Measurements from ENCODE around the gene ANKRD33B.
"Not testable (repeated sequence)": the region's sequence is repeated elsewhere in the genome, so short reads cannot be mapped to it uniquely, and the experiment has no call there.

The ANKRD33B gene

GRCh38 chr5:10595293-10595671 lies 31.4 kb downstream of the ANKRD33B start:
- no peak for DNase-seq (ENCODE audit: low spot score)

DNA sequence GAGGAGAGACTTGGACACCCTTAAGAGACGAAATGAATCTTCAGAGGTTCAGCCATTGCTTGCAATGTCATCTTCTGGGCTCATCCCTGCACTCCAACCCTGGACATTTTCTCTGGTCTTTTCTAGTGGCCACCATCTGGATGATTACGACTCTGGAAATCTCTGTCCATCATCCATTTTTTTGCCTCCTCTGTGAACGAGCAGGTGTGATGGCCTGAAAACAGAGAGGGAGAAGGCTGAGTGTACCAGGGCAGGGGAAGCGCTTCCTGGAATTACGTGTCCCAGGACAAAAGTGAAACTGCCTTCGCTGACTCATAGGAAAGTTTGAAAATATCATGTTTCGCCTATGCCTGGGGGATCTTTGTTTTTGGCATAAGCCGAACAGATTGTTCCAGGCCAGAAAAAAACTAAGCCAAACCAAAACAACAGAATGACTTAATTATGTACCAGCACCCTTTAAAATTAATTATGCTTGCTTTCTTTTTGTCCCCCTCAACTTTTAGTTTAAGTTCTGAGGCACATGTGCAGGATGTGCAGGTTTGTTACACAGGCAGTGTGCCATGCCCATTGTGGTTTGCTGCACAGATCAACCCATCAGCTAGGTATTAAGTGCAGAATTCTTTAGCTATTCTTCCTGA lies 31.9 kb downstream of the ANKRD33B start:
- no peak for DNase-seq (ENCODE audit: low spot score)

GRCh38 chr5:10596310-10596703 lies 32.4 kb downstream of the ANKRD33B start:
- DNase-seq (ENCODE audit: low spot score) = no peak

DNA sequence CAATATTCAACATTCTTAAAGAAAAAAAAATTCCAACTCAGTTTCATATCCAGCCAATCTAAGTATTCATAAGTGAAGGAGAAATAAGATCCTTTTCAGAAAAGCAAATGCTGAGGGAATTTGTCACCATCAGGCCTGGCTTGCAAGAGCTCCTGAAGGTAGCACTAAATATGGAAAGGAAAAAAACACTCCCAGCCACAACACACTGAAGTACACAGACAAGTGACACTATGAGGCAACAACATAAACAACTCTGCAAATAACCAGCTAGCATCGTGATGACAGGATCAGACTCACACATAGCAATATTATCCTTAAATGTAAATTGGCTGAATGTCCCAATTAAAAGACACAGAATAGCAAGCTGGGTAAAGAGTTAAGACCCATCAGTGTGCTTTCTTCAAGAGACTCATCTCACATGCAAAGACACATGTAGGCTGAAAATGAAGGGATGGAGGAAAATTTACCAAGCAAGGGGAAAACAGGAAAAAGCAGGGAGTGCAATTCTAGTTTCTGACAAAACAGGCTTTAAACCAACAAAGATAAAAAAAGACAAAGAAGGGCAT lies 33.1 kb downstream of the ANKRD33B start:
- no peak for DNase-seq (ENCODE audit: low spot score)

GRCh38 chr5:10599113-10599512 lies 35.2 kb downstream of the ANKRD33B start:
- no peak for DNase-seq (ENCODE audit: low spot score)

DNA sequence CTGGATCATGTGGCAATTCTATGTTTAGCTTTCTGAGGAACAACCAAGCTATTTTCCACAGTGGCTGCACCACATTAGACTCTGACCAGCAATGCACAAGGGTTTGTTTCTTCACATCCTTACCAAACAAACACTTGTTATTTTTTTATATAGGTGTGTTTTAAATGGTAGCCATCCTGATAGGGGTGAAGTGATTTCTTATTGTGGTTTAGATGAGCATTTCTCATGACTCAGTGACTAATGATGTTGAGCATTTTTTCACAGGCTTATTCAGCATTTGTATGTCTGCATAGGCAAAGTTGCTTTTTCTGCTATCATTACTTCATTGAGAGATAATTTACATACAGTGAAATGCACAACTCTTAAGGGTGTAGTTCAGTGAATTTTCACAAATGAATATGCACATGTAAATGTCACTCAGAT lies 36.0 kb downstream of the ANKRD33B start:
- no peak for DNase-seq (ENCODE audit: low spot score)

DNA sequence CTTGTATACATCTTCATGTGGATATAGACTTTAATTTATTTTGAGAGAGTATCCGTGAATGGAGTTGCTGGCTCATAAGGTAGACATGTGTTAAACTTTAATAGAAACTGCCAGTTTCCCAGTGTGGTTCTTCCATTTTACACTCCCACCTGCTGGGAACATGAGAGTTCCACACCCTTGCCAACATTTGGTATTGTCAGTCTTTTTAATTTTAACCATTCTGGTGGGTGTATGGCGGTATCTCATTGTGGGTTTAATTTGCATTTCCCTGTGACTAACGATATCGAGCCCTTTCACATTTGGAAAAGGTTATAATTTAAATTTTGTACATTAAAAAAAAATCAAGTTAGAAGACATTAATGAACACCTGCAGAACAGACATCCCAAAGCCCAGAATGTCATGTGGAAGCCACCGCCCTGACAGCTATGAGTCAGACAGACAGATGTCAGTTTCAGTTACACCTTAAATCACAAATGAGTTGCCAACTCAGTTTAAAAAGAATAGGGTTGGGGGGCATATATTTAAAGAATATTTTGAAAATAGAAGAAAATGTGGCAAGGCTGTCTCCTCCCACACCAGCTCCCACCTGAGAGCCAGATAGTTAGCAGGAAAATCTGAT lies 36.9 kb downstream of the ANKRD33B start:
- no peak for DNase-seq (ENCODE audit: low spot score)

DNA sequence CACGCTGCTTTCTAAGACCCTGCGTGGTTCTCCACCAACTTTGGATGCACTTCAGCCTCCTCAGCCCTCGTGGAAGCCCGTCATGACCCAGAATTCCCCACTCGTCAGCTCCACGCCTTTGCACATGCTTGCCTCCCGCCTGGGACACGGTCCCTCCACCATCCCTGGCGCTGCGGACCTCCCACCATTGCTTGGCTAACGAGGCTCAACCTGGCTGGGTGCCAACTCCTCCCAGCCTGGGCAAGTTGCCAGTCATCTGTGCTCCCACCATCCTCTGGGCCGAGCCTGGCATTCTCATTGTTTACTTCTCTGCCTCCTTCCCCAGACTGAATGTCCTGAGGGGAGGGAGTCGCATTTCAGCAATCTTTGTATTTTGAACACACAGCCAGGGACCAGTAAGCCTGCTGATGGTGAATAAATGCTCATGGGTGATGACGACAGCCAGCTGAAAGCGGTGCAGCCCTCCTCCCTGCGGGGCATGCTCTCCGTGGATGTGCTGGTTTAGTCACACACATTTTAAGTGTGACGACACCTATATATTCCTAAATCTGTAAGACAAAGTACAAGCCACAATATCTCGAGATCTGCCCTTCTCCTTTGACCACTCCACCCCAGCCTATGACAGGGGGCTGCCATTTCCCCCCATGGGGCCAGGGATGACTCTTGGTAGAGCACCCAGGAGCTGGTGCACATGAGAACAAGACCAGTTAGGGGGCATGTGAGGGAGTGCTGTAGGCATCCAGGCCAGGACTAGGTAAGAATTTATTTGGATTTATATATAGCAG lies 37.6 kb downstream of the ANKRD33B start:
- peak; percentile 27 for DNase-seq (ENCODE audit: low spot score)

GRCh38 chr5:10602031-10602806 lies 38.3 kb downstream of the ANKRD33B start:
- no peak for DNase-seq (ENCODE audit: low spot score)

DNA sequence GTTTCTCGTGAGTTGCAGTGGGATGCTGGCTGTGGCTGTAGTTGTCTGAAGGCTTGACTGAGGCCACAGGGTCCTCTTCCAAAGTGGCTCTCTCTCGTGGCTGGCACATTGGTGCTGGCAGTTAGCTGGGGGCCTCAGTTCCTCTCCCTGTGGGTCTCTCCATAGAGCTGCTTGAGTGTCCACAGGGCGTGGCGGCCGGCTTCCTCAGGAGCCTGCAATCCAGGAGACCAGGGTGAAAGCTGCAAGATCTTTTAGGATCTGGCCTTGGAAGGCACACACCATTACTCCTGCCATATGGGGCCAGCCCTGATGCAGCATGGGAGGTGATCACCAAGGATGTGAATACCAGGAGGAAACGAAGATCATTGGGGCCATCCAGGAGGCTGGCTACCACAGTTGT lies 41.1 kb downstream of the ANKRD33B start:
- DNase-seq (ENCODE audit: low spot score) = no peak

DNA sequence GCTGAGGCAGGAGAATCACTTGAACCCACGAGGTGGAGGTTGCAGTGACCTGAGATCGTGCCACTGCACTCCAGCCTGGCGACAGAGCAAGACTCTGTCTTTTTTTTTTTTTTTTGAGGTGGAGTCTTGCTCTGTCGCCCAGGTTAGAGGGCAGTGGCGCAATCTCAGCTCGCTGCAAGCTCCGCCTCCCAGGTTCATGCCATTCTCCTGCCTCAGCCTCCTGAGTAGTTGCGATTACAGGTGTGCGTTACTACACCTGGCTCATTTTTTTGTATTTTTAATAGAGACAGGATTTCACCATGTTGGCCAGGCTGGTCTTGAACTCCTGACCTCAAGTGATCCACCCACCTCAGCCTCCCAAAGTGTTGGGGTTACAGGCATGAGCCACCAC lies 42.8 kb downstream of the ANKRD33B start:
- DNase-seq (ENCODE audit: low spot score) = not testable (repeated sequence)

DNA sequence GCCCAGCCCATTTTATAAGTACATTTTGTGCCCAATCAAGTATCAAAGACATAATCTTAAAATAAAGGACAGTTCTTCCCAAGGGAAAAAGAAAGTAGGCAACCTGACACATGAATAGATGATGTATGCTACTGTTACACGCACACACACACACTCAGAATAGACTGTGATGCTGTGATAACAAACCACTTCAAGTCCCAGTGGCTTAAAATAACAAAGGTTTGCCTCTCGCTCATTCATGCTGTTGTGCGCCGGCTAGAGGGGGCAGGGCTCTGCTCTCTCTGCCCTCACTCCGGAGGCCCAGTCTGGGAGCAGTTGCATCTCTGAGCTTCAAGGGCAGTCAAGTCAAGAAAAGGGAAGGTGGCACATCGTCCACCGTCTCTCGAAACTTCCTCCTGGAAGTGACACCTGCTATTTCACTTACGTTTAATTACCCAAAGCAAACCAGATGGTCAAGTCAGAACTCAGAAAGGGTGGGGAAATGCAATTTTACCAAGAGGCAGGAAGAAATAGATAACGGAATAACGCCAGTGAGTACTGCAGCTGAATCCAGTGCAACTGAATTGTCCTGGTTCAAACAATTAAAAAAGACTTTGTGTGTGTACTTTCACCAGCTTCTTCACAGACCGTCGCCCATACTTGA lies 43.3 kb downstream of the ANKRD33B start:
- DNase-seq (ENCODE audit: low spot score) = no peak

DNA sequence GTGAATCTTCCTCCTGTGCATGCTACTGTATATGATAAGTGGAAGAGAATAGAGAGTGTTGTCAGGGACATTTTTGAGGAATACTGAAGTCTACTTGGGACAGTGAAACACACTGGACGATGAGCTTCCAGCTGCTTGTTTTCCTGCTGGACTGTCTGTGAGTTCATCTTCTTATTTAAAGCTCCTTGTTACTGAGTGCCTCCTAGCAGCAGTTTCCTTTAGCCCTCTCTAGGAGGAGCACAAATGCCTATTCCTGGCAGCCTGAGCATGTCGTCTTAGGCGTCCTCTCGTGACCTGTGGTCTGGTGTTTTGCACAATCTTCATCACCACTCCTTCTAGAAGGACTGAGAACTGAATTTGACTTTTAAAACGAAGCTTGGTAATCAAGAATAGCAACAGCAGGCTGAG lies 43.8 kb downstream of the ANKRD33B start:
- no peak for DNase-seq (ENCODE audit: low spot score)

- DNase-seq (ENCODE audit: low spot score) = not testable (repeated sequence)
Observed at GRCh38 chr5:10608081-10608480, 44.2 kb downstream of the ANKRD33B start.

- no peak for DNase-seq (ENCODE audit: low spot score)
Observed at GRCh38 chr5:10610058-10610457, 46.2 kb downstream of the ANKRD33B start.

DNA sequence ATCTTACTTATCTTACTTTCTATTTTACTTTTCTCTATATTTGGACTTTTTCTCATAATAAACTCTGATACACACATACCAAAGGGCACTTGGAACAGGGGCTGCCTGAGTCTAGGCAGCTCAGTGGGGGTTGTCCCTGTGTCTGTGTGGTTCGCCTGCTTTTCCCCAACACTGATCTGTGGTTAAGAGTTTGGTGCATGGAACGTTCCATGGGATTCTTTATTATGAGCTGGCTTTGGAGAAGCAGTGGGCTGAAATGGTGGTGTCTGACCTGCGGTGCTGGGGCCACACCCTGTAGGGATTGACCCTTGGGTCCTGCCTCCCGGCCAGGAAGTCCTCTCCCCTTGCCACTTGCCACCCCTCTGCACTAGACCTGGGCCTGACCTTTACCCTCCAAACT lies 47.4 kb downstream of the ANKRD33B start:
- DNase-seq (ENCODE audit: low spot score) = no peak

DNA sequence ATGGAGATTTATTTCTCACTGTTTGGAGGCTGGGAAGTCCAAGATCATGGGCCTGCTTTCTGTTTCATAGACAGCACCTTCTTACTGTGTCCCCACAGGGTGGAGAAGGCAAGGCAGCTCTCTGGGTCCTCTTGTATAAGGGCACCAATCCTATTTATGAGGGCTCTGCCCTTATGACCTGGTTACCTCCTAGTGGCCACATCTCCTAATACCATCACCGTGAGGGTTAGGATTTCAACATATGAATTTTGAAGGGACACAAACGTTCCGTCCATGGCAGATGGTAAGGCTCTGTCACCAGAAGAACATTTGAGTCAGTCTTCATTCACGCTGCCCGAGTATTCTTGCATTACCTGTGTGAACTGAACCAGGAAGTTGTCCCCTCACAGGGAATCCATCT lies 48.4 kb downstream of the ANKRD33B start:
- DNase-seq (ENCODE audit: low spot score) = no peak

GRCh38 chr5:10615693-10616092 lies 51.8 kb downstream of the ANKRD33B start:
- DNase-seq (ENCODE audit: low spot score) = no peak

DNA sequence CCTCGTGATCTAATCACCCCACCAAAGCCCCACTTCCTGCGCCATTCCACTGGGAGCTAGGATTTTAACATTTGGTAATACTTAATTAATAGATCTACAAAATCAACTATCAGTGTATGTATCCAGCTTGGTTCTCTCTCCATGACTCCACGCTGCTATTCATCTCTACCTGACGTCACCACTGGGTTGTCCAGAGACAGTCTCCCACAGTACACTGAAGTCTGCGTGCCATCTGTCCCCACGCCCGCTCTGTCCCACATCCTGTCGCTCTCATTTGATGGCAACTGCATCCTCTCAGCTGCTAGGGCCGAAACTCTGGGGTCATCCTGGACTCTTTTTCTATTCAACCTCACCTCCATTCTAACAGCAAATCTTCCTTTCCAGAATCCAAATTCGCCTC lies 53.2 kb downstream of the ANKRD33B start:
- no peak for DNase-seq (ENCODE audit: low spot score)

DNA sequence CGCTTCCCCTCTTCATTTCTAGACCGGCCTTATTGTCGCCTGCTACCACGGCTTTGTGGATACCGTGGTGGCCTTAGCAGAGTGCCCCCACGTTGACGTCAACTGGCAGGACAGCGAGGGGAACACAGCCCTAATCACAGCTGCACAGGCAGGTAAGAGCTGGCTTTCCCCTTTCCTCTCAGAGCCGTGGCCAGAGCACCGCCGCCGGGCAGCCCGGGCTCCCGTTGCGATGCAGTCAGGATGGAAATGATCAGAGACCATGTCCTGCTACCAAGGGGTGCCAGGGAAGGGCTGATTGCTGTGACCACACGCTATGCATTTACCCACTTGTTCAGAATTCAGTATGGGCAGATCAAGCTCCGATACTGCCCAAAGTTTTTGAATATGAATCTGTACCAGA lies 54.4 kb downstream of the ANKRD33B start:
- no peak for DNase-seq (ENCODE audit: low spot score)

DNA sequence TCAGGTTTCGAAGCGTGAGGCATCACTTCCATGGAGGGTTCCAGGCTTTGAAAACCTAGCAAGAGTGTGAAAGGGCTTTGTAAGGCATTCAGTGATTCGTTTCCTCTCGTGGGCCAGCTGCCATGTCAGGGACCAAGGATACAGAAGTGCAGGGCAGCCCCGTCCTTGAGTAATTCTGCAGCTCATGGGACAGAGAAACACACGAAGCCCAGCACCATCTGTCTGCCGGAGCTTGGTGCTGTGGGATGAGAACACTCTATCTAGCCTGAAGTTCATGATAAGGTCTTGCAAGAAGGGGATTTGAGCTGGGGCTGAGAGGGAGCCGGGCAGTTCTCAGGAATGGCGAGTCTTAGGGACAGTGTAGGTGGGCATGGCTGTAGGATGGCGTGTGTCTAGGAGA lies 55.8 kb downstream of the ANKRD33B start:
- no peak for DNase-seq (ENCODE audit: low spot score)

- no peak for DNase-seq (ENCODE audit: low spot score)
Observed at GRCh38 chr5:10620346-10620745, 56.5 kb downstream of the ANKRD33B start.

All from HuH-7.5 (cell line).